Astrocyte (in vitro differentiated cells and primary cell): ENCODE results near the gene MRPL14. TPM values are rescaled to one million over a fixed set of nuclear protein-coding genes. Genes with fewer than 3 reads are reported as not detected.

Experiments
- DNase-seq: peaks from one replicate; pipeline ENCODE4 v3.0.0-alpha.2; 2010; ENCODE audit warnings: low read depth
- FAIRE-seq: peaks from 2 replicates; lab custom pipeline; 2011; peaks lifted over from hg19 to GRCh38; lab: Jason Lieb, UNC
- H2AFZ ChIP-seq: 2 replicates; pipeline ENCODE4 v1.6.0; 2012; ENCODE audit warnings: low read depth, low read length, inconsistent platforms
- H3K27ac ChIP-seq: 2 replicates; pipeline ENCODE4 v1.5.1; 2011; ENCODE audit warnings: low read depth, low read length, inconsistent platforms
- H3K27me3 ChIP-seq: 2 replicates; pipeline ENCODE4 v1.6.0; 2011; ENCODE audit warnings: low read length, inconsistent platforms; ENCODE audit not compliant: insufficient read depth
- H3K36me3 ChIP-seq: 2 replicates; pipeline ENCODE4 v1.5.1; 2011; ENCODE audit warnings: low read length, inconsistent platforms; ENCODE audit not compliant: insufficient read depth
- H3K4me1 ChIP-seq: 2 replicates; pipeline ENCODE4 v1.5.1; 2011; ENCODE audit warnings: low read length, inconsistent platforms; ENCODE audit not compliant: insufficient read depth
- H3K4me2 ChIP-seq: 2 replicates; pipeline ENCODE4 v1.6.0; 2012; ENCODE audit warnings: low read length, inconsistent platforms
- H3K4me3 ChIP-seq: 2 replicates; pipeline ENCODE4 v1.5.1; 2011; ENCODE audit warnings: low read depth, mild to moderate bottlenecking, low read length, inconsistent platforms; ENCODE audit not compliant: insufficient read depth
- H3K79me2 ChIP-seq: 2 replicates; pipeline ENCODE4 v1.6.0; 2012; ENCODE audit warnings: mild to moderate bottlenecking, low read length, inconsistent platforms; ENCODE audit not compliant: insufficient read depth
- H3K9ac ChIP-seq: 2 replicates; pipeline ENCODE4 v1.6.0; 2012; ENCODE audit warnings: mild to moderate bottlenecking, low read length, inconsistent platforms
- H3K9me3 ChIP-seq: 2 replicates; pipeline ENCODE4 v1.5.1; 2012; ENCODE audit warnings: low read depth, mild to moderate bottlenecking, low read length, inconsistent platforms; ENCODE audit not compliant: insufficient read depth
- H4K20me1 ChIP-seq: 2 replicates; pipeline ENCODE4 v1.6.0; 2012; ENCODE audit warnings: low read length, inconsistent platforms; ENCODE audit not compliant: insufficient read depth
- H3K27ac Mint-ChIP-seq: one replicate; pipeline ENCODE4 v1.8.0; 2021; ENCODE audit warnings: mild to moderate bottlenecking, mixed read lengths; ENCODE audit not compliant: unreplicated experiment
- H3K27me3 Mint-ChIP-seq: one replicate; pipeline ENCODE4 v1.8.0; 2021; ENCODE audit warnings: low read depth, mixed read lengths; ENCODE audit not compliant: unreplicated experiment
- H3K36me3 Mint-ChIP-seq: one replicate; pipeline ENCODE4 v1.8.0; 2021; ENCODE audit warnings: low read depth, mixed read lengths; ENCODE audit not compliant: unreplicated experiment
- H3K4me1 Mint-ChIP-seq: one replicate; pipeline ENCODE4 v1.8.0; 2021; ENCODE audit warnings: low read depth, mixed read lengths; ENCODE audit not compliant: unreplicated experiment
- H3K4me3 Mint-ChIP-seq: one replicate; pipeline ENCODE4 v1.8.0; 2021; ENCODE audit warnings: mild to moderate bottlenecking, moderate library complexity, mixed read lengths; ENCODE audit not compliant: unreplicated experiment
- H3K9me3 Mint-ChIP-seq: one replicate; pipeline ENCODE4 v1.8.0; 2021; ENCODE audit warnings: mild to moderate bottlenecking, mixed read lengths; ENCODE audit not compliant: unreplicated experiment
- CTCF ChIP-seq: IDR thresholded peaks from 2 replicates; pipeline ENCODE4 v1.5.1; 2011; ENCODE audit warnings: low read depth, mild to moderate bottlenecking, inconsistent platforms, low read length, moderate library complexity; ENCODE audit not compliant: insufficient read depth
- EZH2 ChIP-seq: IDR thresholded peaks from 2 replicates; pipeline ENCODE4 v1.6.1; 2012; ENCODE audit warnings: mild to moderate bottlenecking, low read length, inconsistent platforms; ENCODE audit not compliant: insufficient read depth
- total RNA-seq: library from RNA; stranded (reverse); gene quantifications from 2 replicates; pipeline ENCODE4 v1.2.1, GENCODE V29; 2021

The MRPL14 gene
- total RNA-seq, 1 donor from 2014 or later: 56.1 TPM

- peak overlapping the region; percentile 14 for H3K4me3 Mint-ChIP-seq
- H3K27me3 Mint-ChIP-seq: no peaks in the 10 kb centered on the region
- Histone ChIP-seq H2AFZ (no peak overlapping the region), H3K9me3 (no peaks in the 10 kb centered on the region), H3K36me3 (no peaks in the 10 kb centered on the region), H3K27ac (no peak overlapping the region), H3K4me3 (no peak overlapping the region), H3K4me1 (peaks cover 47% of the 10 kb centered on the region), H3K79me2 (peaks cover 94% of the 10 kb centered on the region), H4K20me1 (peaks cover 80% of the 10 kb centered on the region), H3K4me2 (peak overlapping the region; percentile 33), H3K9ac (no peak overlapping the region), H3K27me3 (no peaks in the 10 kb centered on the region)
- H3K9me3 Mint-ChIP-seq: no peaks in the 10 kb centered on the region
- DNase-seq: no peak
- H3K27ac Mint-ChIP-seq: no peak overlapping the region
- H3K4me1 Mint-ChIP-seq: peaks cover 54% of the 10 kb centered on the region
- peaks cover 3% of the 10 kb centered on the region for H3K36me3 Mint-ChIP-seq
- no peak for FAIRE-seq
- TF ChIP-seq EZH2 (no peak), CTCF (no peak)
These were observed 3.7 kb downstream of the MRPL14 start for GRCh38 chr6:44123544-44123943.

GRCh38 chr6:44122801-44123200 lies 4.5 kb downstream of the MRPL14 start:
- H3K27me3 Mint-ChIP-seq: no peaks in the 10 kb centered on the region
- Histone ChIP-seq H3K36me3 (no peaks in the 10 kb centered on the region), H3K27ac (no peak overlapping the region), H3K79me2 (peaks cover 94% of the 10 kb centered on the region), H3K4me3 (no peak overlapping the region), H3K27me3 (no peaks in the 10 kb centered on the region), H4K20me1 (peaks cover 83% of the 10 kb centered on the region), H3K9me3 (no peaks in the 10 kb centered on the region), H3K9ac (no peak overlapping the region), H3K4me2 (peak overlapping the region; percentile 33), H3K4me1 (peaks cover 49% of the 10 kb centered on the region), H2AFZ (no peak overlapping the region)
- FAIRE-seq (no peak), DNase-seq (peak; percentile 59)
- H3K36me3 Mint-ChIP-seq: peaks cover 3% of the 10 kb centered on the region
- TF ChIP-seq CTCF: no peak
- TF ChIP-seq EZH2: no peak
- H3K27ac Mint-ChIP-seq: no peak overlapping the region
- H3K9me3 Mint-ChIP-seq: no peaks in the 10 kb centered on the region
- H3K4me1 Mint-ChIP-seq: peaks cover 56% of the 10 kb centered on the region
- H3K4me3 Mint-ChIP-seq: peak overlapping the region; percentile 11

GRCh38 chr6:44120692-44121443 lies 6.4 kb downstream of the MRPL14 start:
- FAIRE-seq (no peak), DNase-seq (no peak)
- H3K36me3 ChIP-seq: no peaks in the 10 kb centered on the region
- H3K4me3 ChIP-seq: no peak overlapping the region
- no peaks in the 10 kb centered on the region for H3K9me3 Mint-ChIP-seq
- peaks cover 94% of the 10 kb centered on the region for H3K79me2 ChIP-seq
- H3K27ac Mint-ChIP-seq: peak overlapping the region; percentile 50
- H3K27me3 Mint-ChIP-seq: no peaks in the 10 kb centered on the region
- no peak overlapping the region for H3K27ac ChIP-seq
- H4K20me1 ChIP-seq: peaks cover 88% of the 10 kb centered on the region
- no peak for TF ChIP-seq CTCF
- TF ChIP-seq EZH2: no peak
- no peaks in the 10 kb centered on the region for H3K27me3 ChIP-seq
- peak overlapping the region; percentile 15 for H3K4me3 Mint-ChIP-seq
- peaks cover 3% of the 10 kb centered on the region for H3K36me3 Mint-ChIP-seq
- H2AFZ ChIP-seq: no peak overlapping the region
- H3K9ac ChIP-seq: no peak overlapping the region
- peak overlapping the region; percentile 19 for H3K4me2 ChIP-seq
- no peaks in the 10 kb centered on the region for H3K9me3 ChIP-seq
- peaks cover 73% of the 10 kb centered on the region for H3K4me1 Mint-ChIP-seq
- peaks cover 61% of the 10 kb centered on the region for H3K4me1 ChIP-seq
